ENCODE data around the gene USP49. TPM values are rescaled to one million over a fixed set of nuclear protein-coding genes. Genes with fewer than 3 reads are reported as not detected.
"Not testable (repeated sequence)": the region's sequence is repeated elsewhere in the genome, so short reads cannot be mapped to it uniquely, and the experiment has no call there.

The USP49 gene
- total RNA-seq, 1 donor = 3.0 TPM

DNA sequence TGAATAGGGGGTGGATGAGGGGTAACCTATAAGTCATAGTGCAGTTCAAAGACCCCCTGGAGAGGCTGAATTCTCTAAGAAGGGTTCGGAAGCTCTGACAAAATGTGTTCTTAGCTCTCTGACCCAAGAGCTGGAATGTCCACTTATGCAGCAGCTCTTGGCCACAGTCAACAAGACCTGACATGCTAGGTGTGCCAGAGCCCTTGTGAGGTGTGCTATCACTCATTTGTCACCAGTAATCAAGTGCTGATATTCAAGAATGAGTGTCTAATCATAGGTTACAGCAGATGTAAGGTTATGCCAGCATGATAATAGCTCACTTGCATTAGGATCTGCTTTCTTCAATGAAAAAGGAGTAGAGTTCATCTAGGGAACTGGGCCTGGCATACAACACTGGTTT is 79.6 kb downstream of the USP49 start:
- H3K4me3 ChIP-seq (ENCODE audit: low read depth, low read length) = no peak overlapping the region
- TF ChIP-seq, protein P1, sequence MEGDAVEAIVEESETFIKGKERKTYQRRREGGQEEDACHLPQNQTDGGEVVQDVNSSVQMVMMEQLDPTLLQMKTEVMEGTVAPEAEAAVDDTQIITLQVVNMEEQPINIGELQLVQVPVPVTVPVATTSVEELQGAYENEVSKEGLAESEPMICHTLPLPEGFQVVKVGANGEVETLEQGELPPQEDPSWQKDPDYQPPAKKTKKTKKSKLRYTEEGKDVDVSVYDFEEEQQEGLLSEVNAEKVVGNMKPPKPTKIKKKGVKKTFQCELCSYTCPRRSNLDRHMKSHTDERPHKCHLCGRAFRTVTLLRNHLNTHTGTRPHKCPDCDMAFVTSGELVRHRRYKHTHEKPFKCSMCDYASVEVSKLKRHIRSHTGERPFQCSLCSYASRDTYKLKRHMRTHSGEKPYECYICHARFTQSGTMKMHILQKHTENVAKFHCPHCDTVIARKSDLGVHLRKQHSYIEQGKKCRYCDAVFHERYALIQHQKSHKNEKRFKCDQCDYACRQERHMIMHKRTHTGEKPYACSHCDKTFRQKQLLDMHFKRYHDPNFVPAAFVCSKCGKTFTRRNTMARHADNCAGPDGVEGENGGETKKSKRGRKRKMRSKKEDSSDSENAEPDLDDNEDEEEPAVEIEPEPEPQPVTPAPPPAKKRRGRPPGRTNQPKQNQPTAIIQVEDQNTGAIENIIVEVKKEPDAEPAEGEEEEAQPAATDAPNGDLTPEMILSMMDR (IDR thresholded peaks at IDR 0.05; ENCODE audit: insufficient read depth, low read depth, low read length) = no peak
- no peak for DNase-seq (ENCODE audit: low read depth)

DNA sequence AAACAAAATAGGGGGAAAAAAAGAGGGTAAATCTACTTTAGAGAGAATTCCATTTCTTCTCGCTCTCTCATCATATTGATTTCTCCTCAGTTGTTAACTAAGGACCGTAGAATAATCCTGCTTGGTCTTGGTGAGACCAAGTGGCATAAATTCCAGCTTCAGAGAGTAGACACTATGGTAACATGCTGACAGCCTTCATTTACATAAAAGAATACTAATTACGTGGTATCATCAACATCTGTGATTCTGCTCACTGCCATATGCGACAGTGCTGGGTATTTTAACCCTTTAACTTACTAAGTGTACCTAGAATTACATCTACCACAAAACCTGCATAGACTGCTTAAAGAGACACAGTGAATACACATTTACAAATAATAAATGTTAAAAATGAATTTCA is 80.5 kb downstream of the USP49 start:
- H3K4me3 ChIP-seq (ENCODE audit: low read depth, low read length) = no peak overlapping the region
- TF ChIP-seq, protein P1 (IDR thresholded peaks at IDR 0.05; ENCODE audit: insufficient read depth, low read depth, low read length) = no peak
- no peak for DNase-seq (ENCODE audit: low read depth)

DNA sequence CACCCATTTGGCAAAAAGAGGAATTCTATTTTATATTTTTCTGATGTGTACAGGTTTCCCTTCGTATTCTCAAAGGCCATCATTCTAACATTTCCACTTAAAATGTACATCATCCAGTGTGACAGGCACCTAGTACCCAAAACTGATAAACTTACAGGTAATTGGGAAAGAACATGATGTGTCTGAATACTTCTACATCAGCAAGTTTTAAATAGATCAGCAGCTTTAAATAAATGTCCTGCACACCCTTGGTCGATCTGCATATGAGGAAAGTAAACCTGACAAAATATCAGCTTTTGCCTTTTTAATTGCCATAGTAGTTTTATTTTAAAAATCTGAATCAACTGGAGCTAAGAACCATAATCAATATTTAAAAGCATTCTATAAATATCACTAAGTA is 81.2 kb downstream of the USP49 start:
- DNase-seq (ENCODE audit: low read depth) = no peak
- TF ChIP-seq, protein P1 (IDR thresholded peaks at IDR 0.05; ENCODE audit: insufficient read depth, low read depth, low read length) = no peak
- no peak overlapping the region for H3K4me3 ChIP-seq (ENCODE audit: low read depth, low read length)

DNA sequence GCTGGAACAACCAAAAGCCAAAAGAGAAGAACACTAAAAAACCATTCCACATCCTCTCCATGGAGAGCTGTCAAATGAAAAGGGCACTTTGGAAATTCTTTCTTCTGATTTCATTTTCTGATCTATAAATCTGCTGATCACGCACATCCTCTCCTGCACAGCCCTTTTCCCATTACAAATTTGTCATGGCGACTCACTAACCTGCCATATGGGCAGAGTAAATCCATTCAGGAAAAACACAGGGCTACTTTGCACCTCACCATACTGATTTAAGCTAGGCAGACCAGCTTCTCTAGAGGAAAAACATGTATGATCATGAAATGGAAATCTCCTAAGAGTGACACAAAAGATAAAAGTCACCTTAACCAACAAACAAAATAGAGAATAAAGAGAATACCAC is 81.7 kb downstream of the USP49 start:
- TF ChIP-seq, protein P1 (IDR thresholded peaks at IDR 0.05; ENCODE audit: insufficient read depth, low read depth, low read length) = no peak
- H3K4me3 ChIP-seq (ENCODE audit: low read depth, low read length) = no peak overlapping the region
- no peak for DNase-seq (ENCODE audit: low read depth)

DNA sequence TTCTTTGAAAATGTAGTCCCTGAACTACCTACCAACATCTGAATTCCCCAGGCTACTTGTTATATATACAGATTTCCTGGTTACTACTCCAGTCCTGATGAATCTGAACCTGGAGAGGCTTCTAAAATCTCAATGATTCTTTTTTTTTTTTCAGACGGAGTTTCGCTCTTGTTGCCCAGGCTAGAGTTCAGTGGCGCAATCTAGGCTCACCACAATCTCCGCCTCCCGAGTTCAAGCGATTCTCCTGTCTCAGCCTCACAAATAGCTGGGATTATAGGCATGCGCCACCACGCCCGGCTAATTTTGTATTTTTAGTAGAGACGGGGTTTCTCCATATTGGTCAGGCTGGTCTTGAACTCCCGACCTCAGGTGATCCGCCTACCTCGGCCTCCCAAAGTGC is 83.2 kb downstream of the USP49 start:
- not testable (repeated sequence) for H3K4me3 ChIP-seq (ENCODE audit: low read depth, low read length); DNase-seq (ENCODE audit: low read depth)

DNA sequence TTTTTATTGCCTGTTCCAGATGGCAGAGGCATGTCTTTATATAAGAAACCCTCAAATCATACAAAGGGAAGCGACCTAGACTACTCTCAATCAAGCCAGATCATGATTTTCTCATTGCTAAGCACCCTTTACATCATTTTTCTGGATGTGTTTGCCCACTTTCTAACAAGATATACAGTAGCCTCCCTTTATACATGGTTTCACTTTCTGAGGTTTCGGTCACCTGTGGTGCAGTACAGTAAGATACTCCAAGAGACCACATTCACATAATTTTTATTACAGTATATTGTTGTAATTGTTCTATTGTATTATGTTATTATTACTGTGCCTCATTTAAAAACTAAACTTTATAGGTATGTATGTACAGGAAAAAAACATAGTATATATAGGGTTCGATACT is 84.1 kb downstream of the USP49 start:
- DNase-seq (ENCODE audit: low read depth) = no peak
- no peak overlapping the region for H3K4me3 ChIP-seq (ENCODE audit: low read depth, low read length)
- TF ChIP-seq, protein P1 (IDR thresholded peaks at IDR 0.05; ENCODE audit: insufficient read depth, low read depth, low read length) = no peak

DNA sequence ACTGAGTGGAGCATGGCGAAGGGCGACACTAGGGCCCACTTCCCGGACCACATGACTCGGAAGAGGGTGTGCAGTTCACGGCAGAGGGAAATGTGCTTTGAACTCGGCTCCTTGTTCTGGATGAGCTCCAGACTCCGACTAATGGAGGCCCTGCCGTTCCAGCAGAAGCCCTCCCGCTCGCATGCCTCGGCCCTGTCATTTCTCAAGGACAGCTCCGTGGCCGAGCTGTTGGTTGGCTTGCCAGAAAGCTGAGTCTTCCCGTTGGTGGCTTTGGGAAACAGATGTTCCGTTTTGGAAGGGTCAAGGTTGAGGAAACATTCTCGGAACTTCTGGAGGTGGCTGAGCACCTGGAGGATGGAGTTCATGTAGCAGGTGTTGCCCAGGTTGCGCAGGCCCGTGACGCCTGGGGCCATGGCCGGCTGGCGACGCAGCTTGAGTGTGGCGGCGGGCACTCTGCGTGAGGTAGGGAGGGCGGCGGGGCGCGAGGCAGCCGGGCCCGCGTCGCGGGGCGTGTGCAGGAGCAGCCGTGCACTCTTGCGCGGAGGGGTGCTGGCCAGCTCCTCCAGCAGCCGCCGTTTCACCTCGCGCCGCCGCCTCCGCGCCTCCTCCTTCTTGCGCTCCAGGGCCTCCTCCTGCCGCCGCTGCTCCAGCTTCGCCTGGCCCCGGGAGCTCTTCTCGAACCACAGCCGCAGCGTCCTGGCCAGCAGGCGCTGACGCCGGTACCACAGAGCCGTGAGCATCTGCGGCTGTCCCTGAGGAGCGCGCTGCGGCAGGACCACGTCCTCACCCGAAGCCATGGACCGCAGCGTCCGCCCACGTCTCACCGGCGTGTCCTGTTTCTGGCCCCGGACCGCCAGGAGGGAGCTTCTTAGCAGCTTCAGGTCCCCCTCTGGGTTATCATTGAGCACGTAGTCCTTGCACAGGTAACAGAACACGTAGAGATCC is 89.1 kb downstream of the USP49 start:
- TF ChIP-seq, protein P1 (IDR thresholded peaks at IDR 0.05; ENCODE audit: insufficient read depth, low read depth, low read length) = no peak
- no peak overlapping the region for H3K4me3 ChIP-seq (ENCODE audit: low read depth, low read length)
- DNase-seq (ENCODE audit: low read depth) = no peak

Measured in fibroblast of villous mesenchyme (primary cell).